ENCODE measurements around the gene RIPK4. TPM values are rescaled to one million over a fixed set of nuclear protein-coding genes. Genes with fewer than 3 reads are reported as not detected.

The RIPK4 gene
- total RNA-seq, 4 donors from 2014 or later = 0.91 to 1.7 (median 1.1) TPM

- Histone ChIP-seq H3K27me3 (peaks cover 0 to 65% (median 0%) of the 10 kb centered on the region in 4 donors), H3K27ac (replicated peaks in 1 of 4) (no peak overlapping the region), H3K4me3 (no peak overlapping the region), H3K36me3 (no peaks in the 10 kb centered on the region), H3K4me1 (no peaks in the 10 kb centered on the region), H3K9me3 (no peaks in the 10 kb centered on the region)
- intact Hi-C loops (cut with DNase I) = no loop called here
- DNase-seq (ENCODE audit: extremely low spot score) = no peak
- TF ChIP-seq EP300 (IDR thresholded peaks at IDR 0.05) (no peak), POLR2AphosphoS5 (IDR thresholded peaks at IDR 0.05) (no peak), POLR2A (IDR thresholded peaks at IDR 0.05; ENCODE audit: low read depth) (no peak)
- TF ChIP-seq, protein P1, sequence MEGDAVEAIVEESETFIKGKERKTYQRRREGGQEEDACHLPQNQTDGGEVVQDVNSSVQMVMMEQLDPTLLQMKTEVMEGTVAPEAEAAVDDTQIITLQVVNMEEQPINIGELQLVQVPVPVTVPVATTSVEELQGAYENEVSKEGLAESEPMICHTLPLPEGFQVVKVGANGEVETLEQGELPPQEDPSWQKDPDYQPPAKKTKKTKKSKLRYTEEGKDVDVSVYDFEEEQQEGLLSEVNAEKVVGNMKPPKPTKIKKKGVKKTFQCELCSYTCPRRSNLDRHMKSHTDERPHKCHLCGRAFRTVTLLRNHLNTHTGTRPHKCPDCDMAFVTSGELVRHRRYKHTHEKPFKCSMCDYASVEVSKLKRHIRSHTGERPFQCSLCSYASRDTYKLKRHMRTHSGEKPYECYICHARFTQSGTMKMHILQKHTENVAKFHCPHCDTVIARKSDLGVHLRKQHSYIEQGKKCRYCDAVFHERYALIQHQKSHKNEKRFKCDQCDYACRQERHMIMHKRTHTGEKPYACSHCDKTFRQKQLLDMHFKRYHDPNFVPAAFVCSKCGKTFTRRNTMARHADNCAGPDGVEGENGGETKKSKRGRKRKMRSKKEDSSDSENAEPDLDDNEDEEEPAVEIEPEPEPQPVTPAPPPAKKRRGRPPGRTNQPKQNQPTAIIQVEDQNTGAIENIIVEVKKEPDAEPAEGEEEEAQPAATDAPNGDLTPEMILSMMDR (IDR thresholded peaks at IDR 0.05) = no peak
- WGBS = 68% methylated on average over 7 of the region's 7 CpGs
Measured at GRCh38 chr21:41750051-41750450, 16.8 kb downstream of the RIPK4 start.

- Histone ChIP-seq H3K4me1 (no peaks in the 10 kb centered on the region), H3K4me3 (no peak overlapping the region), H3K9me3 (no peaks in the 10 kb centered on the region), H3K27me3 (peaks cover 0 to 66% (median 0%) of the 10 kb centered on the region in 4 donors), H3K27ac (replicated peaks in 1 of 4) (no peak overlapping the region), H3K36me3 (no peaks in the 10 kb centered on the region)
- WGBS = 93% methylated on average over 10 of the region's 10 CpGs
- TF ChIP-seq POLR2A (IDR thresholded peaks at IDR 0.05; ENCODE audit: low read depth) = no peak
- TF ChIP-seq EP300 (IDR thresholded peaks at IDR 0.05) = no peak
- no peak for DNase-seq (ENCODE audit: extremely low spot score)
- intact Hi-C loops (cut with DNase I) = no loop called here
Measured at GRCh38 chr21:41749286-41749685, 17.6 kb downstream of the RIPK4 start.

DNA sequence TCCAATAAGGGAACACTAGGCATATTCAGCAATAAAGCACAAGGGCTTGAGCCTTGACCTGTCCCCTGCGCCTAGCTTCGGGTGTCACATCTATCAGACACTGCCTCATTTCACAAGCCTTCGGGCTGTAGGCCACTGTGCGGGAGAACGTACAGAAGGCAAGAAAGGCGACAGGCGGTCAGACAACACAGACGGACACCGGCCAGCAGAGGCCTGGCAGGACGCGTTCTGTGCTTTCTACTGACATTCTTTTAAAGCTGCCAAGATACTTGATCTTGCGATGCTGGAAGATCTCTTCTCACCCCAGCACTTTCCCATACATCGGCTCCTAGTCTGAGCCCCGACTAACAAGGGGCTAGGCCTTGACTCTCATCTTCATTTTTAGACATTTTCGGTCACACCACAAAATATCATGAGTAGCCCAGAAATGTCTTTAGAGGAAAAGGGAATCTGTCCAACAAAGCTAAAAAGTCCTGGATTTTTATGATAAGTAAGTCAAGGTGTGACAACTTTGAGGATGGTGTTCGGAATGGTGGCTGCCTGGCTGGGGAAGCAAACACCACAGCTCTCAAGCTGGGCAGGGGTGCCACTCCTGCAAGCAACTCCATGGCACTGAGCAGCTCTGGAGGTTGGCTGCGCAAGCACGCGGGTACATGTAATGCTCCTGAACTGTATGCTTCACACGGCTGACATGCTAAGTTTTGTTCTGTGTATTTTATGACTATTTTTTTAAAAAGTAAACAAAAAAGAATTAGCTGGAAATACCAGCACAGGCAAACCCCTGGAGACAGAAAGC lies 18.7 kb downstream of the RIPK4 start:
- DNase-seq (ENCODE audit: extremely low spot score) = no peak
- 88% methylated on average over 20 of the region's 20 CpGs for WGBS
- H3K27ac ChIP-seq (replicated peaks in 1 of 4) = no peak overlapping the region
- TF ChIP-seq, protein P1 (IDR thresholded peaks at IDR 0.05) = no peak
- TF ChIP-seq POLR2AphosphoS5 (IDR thresholded peaks at IDR 0.05) = no peak
- TF ChIP-seq POLR2A (IDR thresholded peaks at IDR 0.05; ENCODE audit: low read depth) = no peak
- TF ChIP-seq EP300 (IDR thresholded peaks at IDR 0.05) = no peak
- intact Hi-C loops (cut with DNase I) = no loop called here
- H3K27me3 ChIP-seq = peaks cover 0 to 75% (median 0%) of the 10 kb centered on the region in 4 donors
- no peaks in the 10 kb centered on the region for H3K4me1 ChIP-seq
- no peaks in the 10 kb centered on the region for H3K9me3 ChIP-seq
- H3K36me3 ChIP-seq = no peaks in the 10 kb centered on the region
- no peak overlapping the region for H3K4me3 ChIP-seq

DNA sequence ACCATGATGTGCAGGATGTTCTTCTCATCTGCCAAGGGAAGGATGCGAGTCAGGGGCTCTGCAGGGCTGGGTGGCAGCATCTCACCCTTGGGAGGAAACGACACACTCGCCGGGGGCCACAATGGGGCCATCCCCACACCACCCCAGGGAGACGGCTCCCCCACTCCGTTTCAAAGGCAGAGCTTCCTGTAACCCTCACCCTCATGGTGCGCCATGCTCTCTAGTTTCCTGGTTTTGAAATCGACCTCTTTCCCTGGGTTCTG lies 20.2 kb downstream of the RIPK4 start:
- Histone ChIP-seq H3K4me1 (no peaks in the 10 kb centered on the region), H3K27ac (replicated peaks in 1 of 4) (no peak overlapping the region), H3K27me3 (peaks cover 0 to 84% (median 0%) of the 10 kb centered on the region in 4 donors), H3K4me3 (no peak overlapping the region), H3K36me3 (no peaks in the 10 kb centered on the region), H3K9me3 (no peaks in the 10 kb centered on the region)
- no peak for DNase-seq (ENCODE audit: extremely low spot score)
- 77% methylated on average over 8 of the region's 8 CpGs for WGBS
- no peak for TF ChIP-seq POLR2AphosphoS5 (IDR thresholded peaks at IDR 0.05)
- intact Hi-C loops (cut with DNase I) = no loop called here

GRCh38 chr21:41745971-41746743 lies 20.7 kb downstream of the RIPK4 start:
- H3K27me3 ChIP-seq = peaks cover 0 to 82% (median 0%) of the 10 kb centered on the region in 4 donors
- DNase-seq (ENCODE audit: extremely low spot score) = no peak
- 92% methylated on average over 18 of the region's 34 CpGs for WGBS
- no peak for TF ChIP-seq POLR2A (IDR thresholded peaks at IDR 0.05; ENCODE audit: low read depth)
- TF ChIP-seq, protein P1 (IDR thresholded peaks at IDR 0.05) = no peak
- TF ChIP-seq EP300 (IDR thresholded peaks at IDR 0.05) = no peak
- no peak for TF ChIP-seq POLR2AphosphoS5 (IDR thresholded peaks at IDR 0.05)
- no peak overlapping the region for H3K27ac ChIP-seq (replicated peaks in 1 of 4)
- no peaks in the 10 kb centered on the region for H3K36me3 ChIP-seq
- H3K4me1 ChIP-seq = no peaks in the 10 kb centered on the region
- H3K9me3 ChIP-seq = no peaks in the 10 kb centered on the region
- no peak overlapping the region for H3K4me3 ChIP-seq
- intact Hi-C loops (cut with DNase I) = no loop called here

Measured in esophagus muscularis mucosa (tissue), 4 donors.